Colon (tissue), 2 donors: ENCODE results near the gene SRGAP2.
"Not testable (repeated sequence)": the region's sequence is repeated elsewhere in the genome, so short reads cannot be mapped to it uniquely, and the experiment has no call there.

Experiments
- FAIRE-seq: peaks from 2 replicates; lab custom pipeline; 2012; peaks lifted over from hg19 to GRCh38; lab: Jason Lieb, UNC
- donor health status: control.
- donor health status: control.

The SRGAP2 gene

DNA sequence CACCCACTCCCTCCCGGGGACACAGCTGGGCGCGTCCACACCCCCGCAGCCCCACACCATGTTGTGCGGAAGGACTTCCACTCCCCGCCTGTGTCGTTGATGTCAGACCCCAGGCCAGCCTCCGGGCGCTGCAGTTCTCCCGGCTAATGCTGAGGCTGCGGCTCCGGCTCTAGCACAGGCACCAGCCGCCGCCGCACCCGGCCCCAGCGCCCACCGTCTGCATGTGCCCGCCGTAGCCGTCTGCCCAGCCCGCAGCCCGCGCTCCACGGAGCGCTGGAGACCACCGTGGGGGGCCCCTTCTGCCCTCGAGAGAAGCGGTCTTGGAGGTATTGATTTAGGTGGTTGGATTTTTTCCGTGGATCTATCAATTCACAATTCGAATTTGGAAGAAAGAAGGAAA, 2.2 kb downstream of the SRGAP2 start:
- FAIRE-seq: not testable (repeated sequence)

DNA sequence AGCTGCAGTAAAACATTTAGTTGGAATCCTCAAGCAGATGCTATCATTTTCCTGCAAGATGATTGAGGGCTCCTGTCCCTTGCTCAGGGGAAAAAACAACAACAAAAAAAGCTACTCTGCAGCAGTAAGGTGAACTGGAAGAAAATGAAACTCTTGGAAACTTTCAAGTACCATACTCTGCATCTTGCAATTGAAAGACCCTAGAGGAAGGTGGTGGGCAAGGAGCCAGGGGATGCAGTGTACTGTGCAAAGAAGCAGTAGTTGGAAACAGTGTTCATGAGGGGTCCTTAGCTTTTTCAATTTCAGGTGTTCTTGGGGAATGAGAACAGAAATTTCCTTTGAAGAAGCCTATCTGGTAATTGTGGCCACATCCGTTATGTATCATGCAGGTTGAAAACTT, 7.5 kb downstream of the SRGAP2 start:
- not testable (repeated sequence) for FAIRE-seq

DNA sequence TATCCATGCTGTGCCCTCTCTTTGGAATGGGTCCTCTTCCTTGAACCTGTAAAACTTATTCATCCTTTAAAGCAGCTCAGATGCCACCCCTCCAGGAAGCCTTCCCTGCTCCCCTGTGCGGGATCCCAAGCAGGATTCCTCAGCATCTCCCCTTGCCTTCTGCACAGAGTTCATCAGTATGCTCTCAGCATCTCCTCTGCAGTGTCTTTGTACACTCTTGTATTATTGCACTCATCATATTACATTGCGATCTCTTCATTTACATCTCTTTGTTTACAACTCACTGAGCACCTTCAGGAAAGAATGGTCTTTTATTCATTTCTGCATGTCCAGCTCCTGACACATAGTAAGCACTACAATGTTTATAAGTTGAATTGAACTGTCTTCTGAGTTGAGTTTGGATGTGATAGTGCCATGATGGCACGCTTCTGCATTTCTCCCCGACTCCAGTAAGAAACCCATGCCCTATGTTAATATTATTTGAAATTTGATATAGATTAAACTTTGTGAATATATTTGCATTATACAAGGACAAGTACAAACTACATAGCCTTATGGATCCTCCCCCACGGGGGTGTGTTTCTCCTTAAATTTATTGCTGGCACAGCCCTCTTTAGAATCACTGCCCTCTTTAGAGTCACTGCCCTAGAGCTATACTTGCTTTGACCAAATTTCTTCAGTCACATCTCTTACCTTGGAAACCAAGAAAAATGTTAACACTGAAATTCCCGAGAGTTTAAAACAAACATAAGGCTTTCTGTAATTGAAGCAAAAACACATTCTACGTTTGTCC, 12.5 kb downstream of the SRGAP2 start:
- not testable (repeated sequence) for FAIRE-seq

DNA sequence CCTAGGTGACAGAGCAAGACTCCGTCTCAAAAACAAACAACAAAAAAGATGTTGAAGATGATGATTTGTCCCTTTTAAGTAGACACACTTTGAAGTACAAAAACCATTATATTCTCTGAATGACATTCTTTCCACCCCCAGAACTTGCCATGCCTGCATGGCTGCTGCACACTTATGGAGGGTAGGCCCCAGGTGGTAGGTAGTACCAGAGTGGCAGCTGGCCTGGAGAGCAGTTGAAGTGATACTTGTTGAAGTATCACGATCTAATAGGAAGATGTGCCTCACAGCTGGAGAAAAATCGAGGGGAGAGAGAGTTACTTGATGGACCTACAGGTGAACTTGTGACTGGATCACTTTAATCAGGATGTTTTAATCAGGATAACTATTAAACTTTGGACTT, 14.9 kb downstream of the SRGAP2 start:
- FAIRE-seq: not testable (repeated sequence)

DNA sequence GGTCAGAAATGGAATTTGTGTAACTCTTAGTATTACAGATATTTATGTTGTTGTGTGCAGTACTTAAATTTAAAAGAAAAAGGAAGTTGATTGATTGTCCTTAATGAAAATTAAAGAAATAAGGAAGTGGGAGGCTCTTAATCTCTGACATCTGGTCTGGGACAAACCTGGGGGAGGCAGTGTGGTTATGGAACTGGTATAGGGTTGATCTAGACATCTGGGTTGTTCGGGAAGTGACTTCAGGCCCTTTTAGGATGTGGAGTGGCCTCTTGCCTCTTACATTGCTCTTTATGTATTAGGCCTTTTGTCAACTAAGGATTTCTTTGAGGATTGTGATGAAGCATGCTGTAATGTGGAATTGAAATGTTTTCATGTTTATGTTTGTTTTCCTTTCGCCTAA, 15.4 kb downstream of the SRGAP2 start:
- FAIRE-seq: not testable (repeated sequence)

DNA sequence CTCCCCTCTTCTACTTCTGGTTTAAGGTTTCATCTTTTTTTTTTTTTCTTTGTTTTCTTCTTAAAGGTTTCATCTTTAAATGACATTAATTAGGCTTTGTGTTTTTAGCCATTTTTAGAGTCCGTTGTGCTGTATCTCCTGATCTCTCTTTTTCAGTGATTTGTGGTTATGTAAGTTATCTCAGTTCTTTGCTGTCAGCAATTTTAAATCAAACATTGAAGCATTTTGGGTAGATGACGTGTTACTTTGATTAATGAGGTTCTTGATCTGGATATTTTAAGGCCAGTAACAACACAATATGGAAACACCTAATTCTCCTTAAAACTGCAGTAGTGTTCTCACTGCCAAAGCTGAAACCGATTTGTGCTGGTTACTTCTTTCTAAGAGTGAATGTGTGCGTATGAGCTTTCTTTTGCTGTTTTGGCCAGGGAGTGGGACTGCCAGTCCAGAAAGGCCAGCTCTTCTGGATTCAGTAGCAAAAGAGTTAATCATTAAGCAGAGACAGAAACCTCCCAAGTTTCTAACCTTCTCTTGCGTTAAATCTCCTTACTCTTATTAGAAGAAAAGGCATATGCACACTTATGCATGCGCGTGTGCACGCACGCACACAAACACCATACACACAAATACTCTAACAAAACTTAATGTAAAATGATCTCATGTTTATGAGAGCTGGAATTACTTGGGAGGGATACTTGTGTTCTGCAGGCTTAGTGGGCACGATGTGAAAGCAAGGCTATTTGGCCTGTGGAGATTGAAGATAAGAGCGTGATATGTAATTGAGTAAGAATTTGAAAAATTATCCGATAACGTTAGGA, 16.4 kb downstream of the SRGAP2 start:
- not testable (repeated sequence) for FAIRE-seq

DNA sequence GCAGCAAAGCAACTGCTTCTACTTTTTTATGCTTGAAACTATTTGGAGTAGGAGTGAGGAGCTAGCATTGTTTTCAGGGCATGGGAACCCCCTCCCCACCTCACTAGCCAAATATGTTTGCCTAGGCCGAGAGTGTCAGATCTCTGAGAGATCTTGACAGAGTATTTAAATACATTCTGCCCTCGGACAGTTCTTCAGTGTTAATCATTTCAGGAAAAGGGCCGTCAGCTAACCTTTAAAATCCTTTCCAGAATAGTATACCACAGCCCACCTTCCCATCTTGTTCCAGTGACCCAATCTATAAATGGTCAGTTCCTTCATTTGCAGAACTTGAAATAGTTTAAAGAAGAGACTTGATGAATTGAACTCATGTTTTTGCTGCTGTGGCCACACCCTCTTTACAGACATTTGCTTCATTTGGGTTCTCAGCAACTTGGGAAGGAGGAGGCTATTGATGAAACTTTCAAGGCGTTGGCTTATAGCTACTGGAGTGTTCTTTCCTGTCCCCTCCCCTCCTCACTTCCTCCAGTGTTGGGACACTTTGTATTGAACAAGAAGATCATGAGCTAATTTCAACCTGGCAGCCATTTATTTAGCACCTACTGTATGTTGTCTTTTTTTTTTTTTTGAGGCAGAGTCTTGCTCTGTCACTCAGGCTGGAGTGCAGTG, 17.1 kb downstream of the SRGAP2 start:
- FAIRE-seq: not testable (repeated sequence)

DNA sequence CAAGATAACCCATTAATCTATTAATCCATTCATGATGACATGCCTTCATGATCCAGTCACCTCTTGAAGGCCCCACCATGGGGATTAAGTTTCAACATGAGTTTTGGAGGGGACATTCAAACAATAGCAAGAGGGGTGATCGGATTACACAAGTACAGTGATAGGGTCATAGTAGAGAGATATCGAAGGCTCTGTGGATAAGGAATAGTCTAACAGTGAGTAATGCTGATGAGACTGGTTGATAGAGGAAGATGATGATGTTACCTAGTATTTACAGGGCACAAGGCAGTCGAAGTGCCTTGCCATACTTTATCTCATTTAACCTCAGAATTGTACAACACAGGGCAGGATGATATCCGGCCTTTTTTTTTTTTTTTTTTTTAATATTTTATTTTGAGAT, 18.2 kb downstream of the SRGAP2 start:
- not testable (repeated sequence) for FAIRE-seq

DNA sequence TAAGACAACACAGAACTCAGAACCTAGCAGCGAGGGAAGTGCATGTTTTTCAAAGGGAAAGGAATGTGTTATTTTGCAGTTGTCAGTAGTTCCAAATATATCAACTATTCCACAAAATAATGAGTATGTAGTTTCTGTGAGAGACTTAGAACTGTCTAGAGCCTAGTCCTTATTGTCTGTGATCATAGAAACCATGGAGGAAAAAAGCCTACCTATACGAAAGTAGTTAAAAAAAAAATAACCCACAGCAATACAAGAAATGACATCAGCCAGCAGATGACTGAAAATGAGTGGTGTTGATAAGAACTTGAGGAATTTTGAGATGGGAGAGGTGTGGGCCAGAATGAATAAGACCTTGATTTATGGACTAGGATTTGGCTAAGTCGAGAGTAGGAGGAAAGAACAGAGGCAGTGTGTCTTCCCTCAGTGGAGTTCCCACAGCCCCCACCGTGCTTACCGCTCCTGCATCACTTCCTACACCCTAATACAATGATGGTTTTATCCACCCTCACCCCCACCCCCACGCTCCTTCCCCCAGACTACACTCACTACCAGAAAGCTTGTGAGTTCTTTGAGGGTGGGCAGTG, 20.9 kb downstream of the SRGAP2 start:
- FAIRE-seq: not testable (repeated sequence)

DNA sequence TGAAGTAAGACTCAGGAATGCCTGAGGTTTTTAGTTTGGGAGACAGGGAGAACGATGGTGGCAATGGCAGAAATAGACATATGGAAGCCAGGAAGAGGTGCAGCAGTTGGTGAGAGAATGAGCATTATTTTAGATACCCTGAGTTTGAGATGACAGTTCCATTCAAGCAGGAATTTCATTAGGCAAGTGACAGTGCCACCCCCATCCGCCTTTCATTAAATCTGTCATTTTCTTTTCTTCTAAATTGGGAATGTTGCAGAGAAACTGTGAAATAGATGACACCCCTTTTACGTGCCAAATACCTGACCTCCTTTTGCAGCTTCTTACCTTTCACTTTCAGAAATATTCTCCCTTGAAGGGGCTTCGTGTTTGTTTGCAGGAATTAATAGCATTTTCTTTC, 22.0 kb downstream of the SRGAP2 start:
- not testable (repeated sequence) for FAIRE-seq

DNA sequence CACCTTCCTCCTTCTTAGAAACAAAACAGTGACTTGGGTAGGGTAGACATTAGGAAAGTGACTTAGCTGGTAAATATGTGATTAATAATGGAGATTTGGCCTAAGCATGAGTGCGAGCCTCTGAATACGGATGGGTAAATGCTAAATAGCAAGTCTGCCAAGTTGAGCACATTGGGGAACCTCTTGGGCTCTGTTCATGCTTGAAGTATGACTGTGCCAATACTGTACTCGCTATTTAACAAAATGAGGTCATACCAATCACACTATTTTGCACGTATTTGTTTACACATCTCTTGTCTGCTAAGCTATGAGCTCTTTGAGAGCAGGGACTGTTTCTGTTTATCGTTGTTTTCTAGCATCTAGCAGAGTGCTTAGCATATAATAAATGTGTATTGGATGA, 23.5 kb downstream of the SRGAP2 start:
- FAIRE-seq: not testable (repeated sequence)

DNA sequence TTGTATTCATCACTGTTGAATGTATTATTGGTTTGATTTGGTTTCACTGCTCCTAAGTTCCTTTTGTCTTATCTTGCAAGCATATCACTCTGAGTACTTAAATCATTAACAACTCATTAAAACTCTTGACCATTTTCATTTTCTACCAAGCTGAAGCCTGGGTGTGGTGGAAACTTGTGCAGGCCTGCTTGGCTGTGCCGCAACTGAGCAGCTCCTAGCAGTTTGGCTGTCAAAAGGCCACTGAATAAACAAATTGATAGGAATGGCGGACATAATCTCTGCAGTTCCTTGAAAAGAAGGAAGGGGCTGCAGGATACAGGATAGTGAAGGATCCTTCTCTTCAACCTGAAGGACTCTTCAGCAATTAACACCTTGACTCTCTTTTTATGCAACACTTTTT, 25.9 kb downstream of the SRGAP2 start:
- not testable (repeated sequence) for FAIRE-seq

DNA sequence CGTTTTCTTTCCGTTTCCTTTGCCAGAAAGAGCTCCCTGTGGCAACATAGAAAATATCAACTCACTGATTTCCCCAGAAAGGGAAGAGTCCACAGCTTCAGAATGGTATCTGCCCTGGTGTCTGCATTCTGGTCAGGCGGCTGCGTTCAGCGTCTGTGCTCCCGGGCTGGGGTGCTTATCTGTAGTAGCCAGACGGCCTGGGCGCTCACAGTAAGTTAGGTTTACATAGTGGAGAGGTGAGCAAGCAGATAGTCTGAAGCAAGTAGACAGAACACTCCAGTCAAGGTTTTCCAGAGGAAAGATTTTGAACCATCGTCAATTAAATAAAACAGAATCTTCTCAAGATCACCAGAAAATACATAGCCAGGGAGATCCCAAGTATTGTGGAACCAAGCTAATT, 28.6 kb downstream of the SRGAP2 start:
- not testable (repeated sequence) for FAIRE-seq

DNA sequence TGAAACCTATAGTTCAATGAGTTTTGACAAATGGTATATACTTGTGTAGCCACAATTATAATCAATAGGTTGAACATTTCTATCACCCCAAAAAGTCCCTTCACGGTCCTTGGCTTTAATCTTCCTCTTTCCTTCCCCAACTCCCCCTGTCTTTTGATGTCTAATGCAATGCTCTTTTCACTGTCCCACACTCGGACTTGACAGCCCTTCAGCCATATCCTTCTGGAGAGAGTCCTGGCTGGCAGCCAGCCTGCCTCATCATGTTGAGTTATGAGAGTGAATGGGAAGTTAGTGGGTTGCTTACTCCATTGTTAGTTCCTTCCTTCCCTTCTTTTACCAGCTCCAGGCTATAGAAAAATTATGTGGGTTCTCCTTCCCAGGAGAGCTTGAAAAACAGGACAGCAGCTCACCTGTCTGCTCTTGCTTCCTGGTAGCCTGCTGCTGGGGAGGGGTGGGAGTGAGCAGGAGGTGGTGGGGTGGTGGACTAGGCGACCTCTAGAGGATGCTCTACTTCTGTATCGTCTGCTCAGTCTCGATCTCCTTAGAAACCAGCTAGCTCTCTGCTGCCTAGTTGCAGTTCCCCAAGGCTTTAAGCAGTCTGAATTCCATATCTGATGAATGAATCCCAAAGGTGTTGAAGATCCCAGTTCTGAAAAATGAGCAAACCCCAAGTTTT, 29.8 kb downstream of the SRGAP2 start:
- FAIRE-seq: not testable (repeated sequence)

DNA sequence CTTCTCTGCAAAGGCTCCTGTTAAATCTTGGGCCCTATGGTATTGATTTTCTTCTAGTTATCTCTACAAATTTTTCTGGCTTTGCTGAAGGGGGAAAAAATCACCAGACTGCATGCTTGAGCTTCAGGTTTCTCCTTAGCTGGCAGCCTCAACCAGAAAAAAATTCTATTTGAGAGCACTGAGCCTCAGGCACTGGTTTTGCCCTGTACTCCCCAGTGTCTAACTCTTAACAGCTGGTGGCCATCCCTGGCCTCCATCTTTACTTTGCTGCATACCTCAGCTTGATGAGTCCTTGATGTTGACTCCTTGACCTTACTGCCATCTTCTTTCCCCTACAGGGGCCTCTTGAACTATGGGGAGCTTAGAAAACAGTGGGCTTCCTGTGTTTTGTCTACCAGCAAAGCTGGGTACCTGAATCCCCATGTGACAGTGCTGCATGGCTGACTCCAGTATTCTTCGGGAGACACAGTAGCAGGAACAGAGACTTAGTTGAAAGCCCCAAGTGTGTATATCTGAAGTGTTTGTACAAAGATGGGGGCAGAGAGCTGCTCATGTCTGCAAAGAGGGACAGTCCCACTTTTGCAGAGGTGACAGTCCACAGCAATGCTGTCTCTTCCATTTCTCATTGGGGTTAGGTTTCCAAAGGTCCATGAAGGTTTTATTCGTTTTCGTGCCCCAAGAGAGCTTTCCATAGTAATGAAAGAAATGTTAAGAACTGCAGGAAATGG, 31.0 kb downstream of the SRGAP2 start:
- FAIRE-seq: not testable (repeated sequence)

DNA sequence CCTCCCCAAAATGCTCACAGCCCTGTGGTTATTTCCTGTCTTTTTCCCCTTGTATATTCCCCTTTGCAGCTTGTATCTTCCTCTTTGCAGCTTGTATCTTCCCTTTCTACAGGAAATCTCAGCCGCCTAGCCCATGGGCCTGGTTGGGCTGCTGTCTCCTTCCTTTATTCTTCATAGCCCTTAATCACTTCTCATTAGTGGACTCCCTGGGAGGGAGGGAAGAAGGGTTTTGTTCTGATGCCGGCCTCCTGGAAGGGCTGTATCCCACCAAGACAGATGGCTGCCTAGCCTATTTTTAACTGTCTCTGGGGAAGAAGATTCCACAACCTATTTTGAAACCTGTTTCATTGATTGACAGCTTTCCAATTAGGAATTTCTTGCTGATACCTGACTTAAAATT, 31.8 kb downstream of the SRGAP2 start:
- FAIRE-seq: not testable (repeated sequence)

DNA sequence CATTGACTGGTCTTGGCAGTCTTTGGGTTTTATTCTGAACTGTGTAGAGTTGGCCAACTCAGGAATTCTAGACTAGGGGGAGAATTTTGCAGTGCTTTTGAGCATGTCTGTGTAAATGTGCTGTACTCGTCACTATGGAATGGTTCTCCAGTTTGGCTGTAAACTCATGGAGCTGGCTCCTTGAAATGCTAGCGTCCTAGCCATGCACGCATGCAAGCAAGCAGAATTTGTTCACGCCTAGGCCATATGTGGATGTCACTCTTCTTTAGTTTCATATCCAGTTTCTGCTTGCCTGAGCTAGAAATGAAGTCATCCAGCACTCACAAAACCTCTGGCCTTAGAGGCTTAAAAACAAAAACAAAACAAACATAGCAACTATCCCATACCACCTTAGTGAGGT, 36.9 kb downstream of the SRGAP2 start:
- FAIRE-seq: not testable (repeated sequence)

DNA sequence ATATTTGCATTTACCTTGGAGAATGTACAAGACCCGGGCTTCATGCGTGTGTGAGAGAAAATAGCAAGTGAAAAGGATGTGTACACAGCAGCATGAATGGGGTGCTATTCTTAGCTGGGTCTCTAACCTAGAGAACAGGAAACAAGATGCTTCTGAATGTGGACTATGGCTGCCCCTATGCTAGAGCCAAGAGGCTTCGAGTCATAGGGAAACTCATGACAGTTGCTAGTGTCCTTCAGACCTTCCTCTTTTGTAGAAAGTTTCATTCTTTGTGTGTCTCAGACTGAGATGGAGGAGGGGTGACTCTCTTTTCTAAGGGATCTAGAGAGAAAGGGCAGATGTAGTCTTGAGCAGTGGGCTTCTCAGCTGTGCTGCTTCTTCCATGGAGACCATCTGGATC, 40.0 kb downstream of the SRGAP2 start:
- FAIRE-seq: not testable (repeated sequence)

DNA sequence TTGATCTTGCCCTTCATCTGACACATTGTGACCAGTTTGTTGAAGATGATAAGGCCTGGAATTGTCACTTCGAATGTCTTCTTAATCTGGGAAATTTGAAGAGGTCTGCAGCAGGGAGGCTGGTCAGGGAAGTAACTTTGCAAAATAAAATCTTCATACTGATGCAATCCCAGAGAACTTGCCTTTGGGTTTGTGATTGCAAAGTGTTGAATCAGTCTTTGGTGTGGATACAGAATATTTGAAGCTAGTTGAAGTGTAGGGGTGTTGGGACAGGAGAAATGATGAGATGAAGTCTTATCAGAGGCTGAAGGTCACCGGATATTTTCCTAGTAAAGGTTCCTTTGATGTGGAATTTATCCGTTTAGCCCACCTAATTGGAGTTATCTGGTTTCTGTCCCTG, 42.1 kb downstream of the SRGAP2 start:
- not testable (repeated sequence) for FAIRE-seq

DNA sequence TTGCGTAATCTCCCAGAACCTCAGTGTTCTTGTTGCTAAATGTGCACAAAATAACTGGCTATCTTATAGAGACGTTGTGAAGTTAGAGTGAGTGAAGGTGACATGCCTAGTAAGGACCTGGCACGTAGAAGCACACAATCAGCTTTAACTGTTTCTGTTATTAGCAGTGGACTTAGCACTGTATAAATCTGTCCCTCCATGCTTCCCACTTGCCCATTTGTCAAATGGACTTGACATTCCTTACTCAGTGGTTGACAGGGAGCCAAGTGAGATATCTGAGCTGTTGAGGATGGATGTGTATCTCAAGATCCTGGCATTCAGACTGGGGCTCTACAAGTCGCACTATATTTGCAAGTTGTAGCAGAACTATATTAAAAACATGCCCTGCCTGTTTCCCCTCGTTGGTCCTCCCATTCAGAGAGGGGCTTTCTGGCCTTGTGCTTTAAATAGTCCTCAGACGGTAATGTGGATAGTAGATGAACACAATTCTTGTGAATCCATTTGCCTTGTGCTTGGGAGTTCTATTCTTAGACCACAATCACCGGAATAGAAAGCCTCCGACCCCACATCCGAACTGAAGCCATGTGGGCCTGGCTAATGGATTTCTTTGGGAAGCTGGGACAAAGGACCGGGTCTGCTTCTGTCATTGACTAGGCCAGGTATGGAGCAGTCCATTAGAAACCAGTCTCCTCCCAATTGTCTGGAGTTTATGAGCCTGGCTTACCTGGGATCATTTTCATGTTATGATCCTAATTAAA, 43.0 kb downstream of the SRGAP2 start:
- FAIRE-seq: not testable (repeated sequence)
